ENCODE measurements around the gene ATP6AP1.

ATP6AP1 gene

DNA sequence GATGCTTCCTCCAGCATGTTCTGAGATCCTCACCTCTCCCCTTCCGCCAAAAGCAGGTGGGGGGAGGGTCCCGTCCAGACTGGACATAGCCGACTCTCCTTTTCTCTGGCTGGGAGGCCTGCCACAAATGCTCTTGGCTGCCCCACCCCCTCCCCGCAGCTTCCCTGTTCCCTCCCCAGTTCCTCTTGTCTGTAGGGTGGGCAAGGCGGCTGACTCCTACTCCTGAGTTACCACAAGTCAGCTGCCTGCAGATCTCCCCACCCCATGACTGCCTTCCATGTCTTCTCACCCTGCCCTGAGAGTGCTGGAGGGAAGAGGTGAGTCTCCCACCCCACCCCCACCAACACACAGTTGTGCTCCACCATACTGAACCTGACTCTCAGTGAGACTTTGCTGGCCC, 2.9 kb downstream of the ATP6AP1 start:
- DNase-seq: no peak

DNA sequence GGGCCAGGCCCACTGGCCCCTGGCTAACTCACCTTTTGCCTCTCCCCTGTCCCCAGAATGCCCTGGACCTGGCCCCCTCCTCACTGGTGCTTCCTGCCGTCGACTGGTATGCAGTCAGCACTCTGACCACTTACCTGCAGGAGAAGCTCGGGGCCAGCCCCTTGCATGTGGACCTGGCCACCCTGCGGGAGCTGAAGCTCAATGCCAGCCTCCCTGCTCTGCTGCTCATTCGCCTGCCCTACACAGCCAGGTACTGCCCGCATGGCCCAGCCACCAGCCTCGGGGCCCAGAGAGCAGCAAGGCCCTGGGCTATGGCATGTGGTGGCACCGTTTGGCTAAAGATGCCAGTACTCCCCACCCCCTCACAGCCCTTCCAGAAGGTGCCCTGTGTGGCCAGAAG, 3.7 kb downstream of the ATP6AP1 start:
- no peak for DNase-seq

- no peak for DNase-seq
Measured at GRCh38 chrX:154433605-154434004, 5.1 kb downstream of the ATP6AP1 start.

DNA sequence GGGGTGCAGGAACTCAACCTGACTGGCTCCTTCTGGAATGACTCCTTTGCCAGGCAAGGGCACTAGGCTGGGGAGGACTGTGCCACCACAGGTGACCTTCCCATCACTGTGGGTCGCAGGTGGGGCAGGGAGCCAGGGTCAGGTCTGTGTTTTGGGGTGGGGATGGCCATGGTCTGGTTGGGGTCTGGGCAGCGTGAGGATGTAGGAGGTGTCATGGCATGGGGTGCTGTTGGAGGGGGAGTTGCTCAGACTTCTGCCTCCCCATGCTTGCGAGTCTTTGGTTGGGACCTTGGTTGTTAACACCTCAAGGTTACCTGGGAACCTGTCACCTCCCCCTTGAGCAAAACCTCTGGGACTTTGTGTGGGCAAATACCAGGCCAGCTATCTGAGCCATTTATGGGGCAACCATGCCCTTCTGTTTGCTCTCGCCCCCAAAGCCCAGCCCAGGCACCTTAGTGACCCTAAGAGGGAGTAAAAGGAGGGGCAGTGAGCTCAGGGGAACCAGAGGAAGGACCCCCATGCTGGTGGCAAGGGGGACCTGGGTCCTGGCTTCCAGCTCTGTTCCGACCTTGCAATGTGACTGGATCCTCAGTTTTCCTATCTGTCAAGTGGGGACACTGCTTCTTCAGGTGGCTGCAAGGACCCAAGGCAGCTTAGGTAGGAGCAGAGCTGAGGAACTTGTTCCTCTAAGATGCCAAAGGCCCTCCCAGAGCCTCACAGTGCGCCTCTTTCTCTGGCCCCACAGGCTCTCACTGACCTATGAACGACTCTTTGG, 6.1 kb downstream of the ATP6AP1 start:
- DNase-seq: no peak

DNA sequence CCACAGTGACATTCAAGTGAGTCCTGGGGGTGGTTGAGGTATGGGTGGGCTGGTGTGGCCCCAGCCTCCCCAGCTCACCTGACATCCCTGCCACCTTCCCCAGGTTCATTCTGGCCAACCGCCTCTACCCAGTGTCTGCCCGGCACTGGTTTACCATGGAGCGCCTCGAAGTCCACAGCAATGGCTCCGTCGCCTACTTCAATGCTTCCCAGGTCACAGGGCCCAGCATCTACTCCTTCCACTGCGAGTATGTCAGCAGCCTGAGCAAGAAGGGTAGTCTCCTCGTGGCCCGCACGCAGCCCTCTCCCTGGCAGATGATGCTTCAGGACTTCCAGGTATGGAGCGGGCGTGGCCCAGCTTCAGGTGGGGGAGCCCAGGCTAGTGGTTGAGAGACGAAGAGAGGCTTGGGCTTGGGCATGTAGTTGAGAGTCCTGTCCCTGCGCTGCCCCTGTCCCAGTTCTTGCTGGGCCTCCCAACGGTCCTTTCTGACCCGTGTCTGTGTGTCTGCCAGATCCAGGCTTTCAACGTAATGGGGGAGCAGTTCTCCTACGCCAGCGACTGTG, 6.8 kb downstream of the ATP6AP1 start:
- DNase-seq: no peak

- DNase-seq: peak; percentile 57
Measured at GRCh38 chrX:154436374-154436982, 8.0 kb downstream of the ATP6AP1 start.

DNA sequence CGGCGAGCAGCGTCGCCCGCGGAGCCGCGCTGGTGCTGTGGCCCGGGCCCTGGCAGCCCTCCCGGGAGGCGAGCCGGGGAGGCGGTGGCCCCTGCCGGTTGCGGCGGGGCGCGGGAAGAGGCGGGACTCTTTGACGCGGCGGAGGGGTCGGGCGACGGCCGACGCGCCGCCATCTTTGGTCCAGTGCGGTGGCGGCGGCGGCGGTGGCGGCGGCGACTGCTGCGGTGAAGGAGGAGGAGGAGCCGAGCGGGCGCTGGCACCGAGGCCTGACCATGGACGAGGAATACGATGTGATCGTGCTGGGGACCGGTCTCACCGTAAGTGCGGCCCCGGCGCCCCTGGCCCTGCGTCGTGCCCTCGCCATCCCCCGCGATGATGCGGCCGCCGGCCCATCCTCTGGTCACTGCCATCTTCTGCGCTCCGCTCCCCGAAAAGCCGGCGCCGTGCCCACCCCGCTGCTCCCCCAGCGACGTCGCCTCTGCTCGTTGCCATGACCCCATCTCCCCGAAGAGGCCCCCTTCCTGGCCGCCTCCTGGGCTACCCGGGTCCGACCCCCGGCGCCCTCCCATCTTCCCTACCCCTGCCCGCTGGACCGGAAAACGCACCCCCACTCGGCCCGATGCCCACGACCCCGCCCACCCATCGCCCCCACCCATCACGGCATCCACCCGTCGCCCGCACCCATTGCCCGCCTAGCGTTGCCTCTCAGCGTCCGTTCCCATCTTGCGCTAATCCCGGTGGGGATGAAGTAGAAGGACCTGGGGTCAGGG, 8.7 kb downstream of the ATP6AP1 start, which contains the start of gene GDI1:
TSS of gene GDI1 (plus strand) at position 172 of the 770 bp plus-strand sequence. CDS start at position 273, 101 bp downstream.
- DNase-seq: peak; percentile 68

GRCh38 chrX:154437971-154438893, 9.8 kb downstream of the ATP6AP1 start:
- DNase-seq: no peak

GRCh38 chrX:154439841-154440240, 11.4 kb downstream of the ATP6AP1 start:
- no peak for DNase-seq

DNA sequence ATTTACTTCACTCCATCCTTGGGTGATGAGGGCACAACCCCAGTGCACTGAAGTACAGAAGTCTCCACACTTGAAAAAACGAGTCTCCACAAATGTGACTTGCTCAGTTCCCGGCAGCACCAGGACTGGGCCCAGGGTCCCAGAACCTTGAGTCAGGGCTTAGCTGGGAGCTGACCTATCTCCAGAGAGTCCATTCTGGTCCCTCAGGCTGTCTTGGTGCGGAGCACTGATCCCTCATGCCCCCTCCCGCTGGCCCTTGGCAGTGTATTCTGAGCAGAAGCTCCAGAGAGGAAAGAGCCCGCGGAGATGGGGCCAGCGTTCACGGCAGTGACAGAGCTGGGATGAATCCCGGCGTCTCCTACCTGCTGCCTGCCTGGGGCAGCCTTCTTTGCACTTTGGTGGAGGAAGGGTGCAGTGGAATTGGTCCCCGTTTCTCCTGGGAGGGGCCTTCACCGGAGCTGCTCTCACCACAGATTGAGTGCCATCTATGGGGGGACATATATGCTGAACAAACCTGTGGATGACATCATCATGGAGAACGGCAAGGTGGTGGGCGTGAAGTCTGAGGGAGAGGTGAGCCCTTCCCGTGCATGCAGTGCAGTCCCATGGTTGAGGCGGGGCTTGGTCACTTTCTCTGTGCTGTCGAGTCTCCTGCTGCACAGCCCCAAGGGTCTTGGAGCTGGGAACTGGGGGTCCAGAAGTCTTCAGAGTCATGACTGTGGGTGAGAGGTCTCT, 12.3 kb downstream of the ATP6AP1 start:
- no peak for DNase-seq

GRCh38 chrX:154441564-154441963, 13.1 kb downstream of the ATP6AP1 start:
- no peak for DNase-seq

DNA sequence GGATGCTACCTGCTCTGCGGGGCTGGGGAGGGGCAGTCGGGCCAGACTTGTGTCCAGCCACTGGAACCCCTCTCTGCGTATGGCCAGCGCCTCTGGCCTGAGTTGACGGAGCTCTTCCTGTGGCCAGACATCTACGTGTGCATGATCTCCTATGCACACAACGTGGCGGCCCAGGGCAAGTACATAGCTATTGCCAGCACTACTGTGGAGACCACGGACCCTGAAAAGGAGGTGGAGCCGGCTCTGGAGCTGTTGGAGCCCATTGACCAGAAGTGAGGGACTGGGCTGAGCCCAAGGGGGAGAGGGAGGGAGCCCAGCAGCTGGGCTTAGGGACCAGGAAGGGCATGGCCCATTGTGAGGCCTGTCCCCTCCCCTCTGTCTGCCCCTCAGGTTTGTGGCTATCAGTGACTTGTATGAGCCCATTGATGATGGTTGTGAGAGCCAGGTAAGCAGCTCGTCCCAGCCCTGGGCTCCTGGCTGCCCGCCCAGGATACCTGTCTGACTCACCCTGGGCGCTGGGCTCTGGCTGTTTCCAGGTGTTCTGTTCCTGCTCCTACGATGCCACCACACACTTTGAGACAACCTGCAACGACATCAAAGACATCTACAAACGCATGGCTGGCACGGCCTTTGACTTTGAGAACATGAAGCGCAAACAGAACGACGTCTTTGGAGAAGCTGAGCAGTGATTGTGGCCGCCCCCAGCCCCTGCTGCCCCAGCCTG, 13.7 kb downstream of the ATP6AP1 start:
- DNase-seq: no peak

- no peak for DNase-seq
Measured at GRCh38 chrX:154443479-154443910, 15.0 kb downstream of the ATP6AP1 start.

DNA sequence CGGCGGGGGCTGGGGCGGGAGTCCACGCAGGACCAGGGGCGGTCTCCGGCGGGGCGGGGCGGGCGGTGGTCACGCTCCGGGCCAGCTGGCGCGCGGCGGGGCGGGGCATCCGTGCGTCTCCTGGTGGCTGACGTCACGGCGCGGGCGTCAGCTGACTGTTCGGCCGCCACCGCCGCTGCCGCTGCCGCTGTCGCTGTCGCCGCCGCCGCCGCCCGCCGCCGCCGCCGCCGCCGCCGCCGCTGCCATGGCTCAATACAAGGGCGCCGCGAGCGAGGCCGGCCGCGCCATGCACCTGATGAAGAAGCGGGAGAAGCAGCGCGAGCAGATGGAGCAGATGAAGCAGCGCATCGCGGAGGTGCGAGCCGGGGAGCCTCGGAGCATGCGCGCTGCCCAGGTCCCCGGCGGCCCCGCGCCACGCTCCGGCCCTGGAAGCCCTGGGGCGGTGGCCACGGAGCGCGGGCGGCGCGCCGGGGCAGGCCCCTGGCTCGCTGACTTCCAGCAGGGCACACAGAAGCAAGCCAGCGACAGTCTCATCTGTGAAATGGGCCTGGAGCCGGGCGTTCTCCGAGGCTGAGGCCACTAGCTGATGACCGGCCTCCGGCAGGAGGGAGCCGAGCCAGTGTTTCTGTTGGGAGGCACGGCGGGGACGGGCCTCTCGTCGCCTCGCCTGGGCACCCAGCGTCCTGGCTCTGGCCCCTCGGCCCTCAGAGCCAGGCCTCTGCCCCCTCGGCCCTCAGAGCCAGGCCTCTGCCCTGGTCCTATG, 15.7 kb downstream of the ATP6AP1 start, which contains the start of gene FAM50A:
TSS of gene FAM50A (plus strand) at position 150 of the 763 bp plus-strand sequence. CDS start at position 245, 95 bp downstream.
- peak; percentile 81 for DNase-seq

DNA sequence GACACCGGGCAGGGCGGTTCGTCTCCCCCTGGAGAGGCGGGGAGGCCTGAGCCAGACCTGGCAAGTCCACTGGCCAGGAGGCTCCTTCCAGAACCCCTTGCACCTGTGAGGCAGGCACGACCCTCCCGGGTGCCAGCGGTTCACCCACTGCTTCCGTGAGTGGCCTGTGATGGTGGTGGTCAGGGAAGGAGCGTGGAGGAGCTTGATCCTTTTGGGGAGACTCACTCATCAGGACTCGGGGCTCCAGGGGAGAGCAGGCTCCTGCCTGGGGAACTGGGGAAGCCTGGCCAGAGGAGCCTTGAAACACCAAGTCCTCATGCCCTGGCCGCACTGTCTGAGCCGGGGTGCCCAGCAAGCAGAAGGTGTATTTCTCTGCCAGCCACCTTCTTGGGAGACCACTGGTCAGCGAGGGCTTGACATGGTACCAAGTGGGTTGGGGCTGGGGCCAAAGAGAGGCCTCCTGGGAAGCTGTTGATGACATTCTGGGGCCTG, 16.3 kb downstream of the ATP6AP1 start:
- no peak for DNase-seq

DNA sequence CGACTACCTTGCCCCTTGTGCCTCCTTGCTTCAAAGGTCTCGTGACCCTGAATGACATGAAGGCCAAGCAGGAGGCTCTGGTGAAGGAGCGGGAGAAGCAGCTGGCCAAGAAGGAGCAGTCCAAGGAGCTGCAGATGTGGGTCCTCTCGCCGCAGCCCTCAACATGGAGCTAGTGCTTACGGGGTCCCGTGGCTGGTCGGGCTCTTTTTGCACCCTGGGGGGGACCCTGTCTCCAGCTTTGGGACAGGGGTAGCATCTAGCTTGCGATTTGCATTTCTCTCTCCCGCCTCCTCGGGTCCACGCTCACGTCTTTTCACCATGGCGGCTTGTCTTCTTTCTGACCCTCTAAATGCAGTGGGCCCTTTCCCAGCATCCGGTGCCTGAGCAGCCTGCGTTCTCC, 17.3 kb downstream of the ATP6AP1 start:
- no peak for DNase-seq

- DNase-seq: no peak
Measured at GRCh38 chrX:154446430-154446829, 18.0 kb downstream of the ATP6AP1 start.

DNA sequence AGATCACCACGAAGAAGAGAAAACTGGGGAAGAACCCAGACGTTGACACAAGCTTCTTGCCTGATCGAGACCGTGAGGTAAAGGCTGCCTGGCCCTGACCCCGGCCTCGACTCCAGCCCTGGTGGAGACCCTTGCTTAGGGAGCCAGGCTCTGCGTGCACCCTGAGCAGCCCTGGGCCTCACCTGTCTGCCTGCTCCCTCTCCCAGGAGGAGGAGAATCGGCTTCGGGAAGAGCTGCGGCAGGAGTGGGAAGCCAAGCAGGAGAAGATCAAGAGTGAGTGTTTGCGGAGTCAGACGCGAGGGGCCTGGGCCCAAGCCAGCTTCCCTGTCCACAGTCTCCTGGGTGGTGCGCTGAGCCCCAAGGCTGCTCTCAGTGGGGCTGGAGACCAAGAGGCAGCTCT, 20.0 kb downstream of the ATP6AP1 start:
- no peak for DNase-seq

DNA sequence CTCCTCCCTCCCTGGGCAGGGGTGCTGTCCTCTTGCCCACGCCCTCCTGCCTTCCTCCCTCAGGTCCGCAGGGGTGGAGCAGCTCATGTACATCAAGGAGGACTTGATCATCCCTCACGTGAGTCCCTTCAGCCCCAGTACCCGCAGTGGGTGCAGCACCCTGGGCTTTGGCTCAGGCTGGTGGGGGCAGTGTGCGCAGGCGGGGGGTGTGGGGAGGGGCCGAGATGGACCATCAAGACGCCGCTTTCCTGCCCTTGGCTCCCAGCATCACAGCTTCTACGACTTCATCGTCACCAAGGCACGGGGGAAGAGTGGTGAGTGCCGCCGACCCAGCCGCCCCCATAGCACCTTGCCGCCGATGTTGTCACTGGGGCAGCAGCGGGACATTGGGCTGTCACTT, 21.1 kb downstream of the ATP6AP1 start:
- DNase-seq: no peak

DNA sequence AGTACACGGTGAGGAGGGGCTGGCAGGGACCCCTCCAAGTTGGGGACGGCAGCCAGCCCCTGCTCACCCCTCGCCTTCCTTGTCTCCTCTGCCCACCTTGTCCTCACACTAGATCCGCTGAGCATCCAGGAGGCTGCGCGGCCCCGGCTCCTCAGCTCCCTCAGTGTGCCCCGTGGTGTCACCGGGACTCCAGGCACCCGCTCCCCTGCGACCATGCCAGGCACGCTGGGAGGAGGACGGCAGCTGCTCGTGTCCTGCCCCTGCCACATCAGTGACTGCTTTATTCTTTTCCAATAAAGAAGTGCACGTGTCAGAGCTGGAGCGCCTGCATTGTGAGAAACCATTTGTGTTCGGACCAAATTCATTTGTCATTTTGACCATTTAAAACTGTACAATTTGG, 21.8 kb downstream of the ATP6AP1 start:
- no peak for DNase-seq
